Nephron progenitor cell (in vitro differentiated cells): ENCODE results near the gene TPM4.

Experiments used
- DNase-seq: peaks from one replicate; pipeline ENCODE4 v3.0.0; 2021
- H3K27ac Mint-ChIP-seq: 2 replicates; pipeline ENCODE4 v1.8.0; 2021; ENCODE audit warnings: mild to moderate bottlenecking, moderate library complexity, mixed read lengths
- H3K27me3 Mint-ChIP-seq: 2 replicates; pipeline ENCODE4 v1.8.0; 2021; ENCODE audit warnings: mild to moderate bottlenecking, low read depth, mixed read lengths; ENCODE audit not compliant: poor library complexity
- H3K36me3 Mint-ChIP-seq: 2 replicates; pipeline ENCODE4 v1.8.0; 2021; ENCODE audit warnings: low read depth, mixed read lengths
- H3K4me1 Mint-ChIP-seq: 2 replicates; pipeline ENCODE4 v1.8.0; 2021; ENCODE audit warnings: mixed read lengths
- H3K4me3 Mint-ChIP-seq: 2 replicates; pipeline ENCODE4 v1.8.0; 2021; ENCODE audit warnings: mild to moderate bottlenecking, moderate library complexity, mixed read lengths
- H3K9me3 Mint-ChIP-seq: 2 replicates; pipeline ENCODE4 v1.8.0; 2021; ENCODE audit warnings: mild to moderate bottlenecking, moderate library complexity, mixed read lengths
- CTCF ChIP-seq: fragments of 200-600 bp; sonication (generic); IDR thresholded peaks from 2 replicates; pipeline ENCODE4 v1.5.0; 2021; ENCODE audit warnings: antibody characterized with exemption

The TPM4 gene

GRCh38 chr19:16035601-16036297, 40.5 kb upstream of the TPM4 start:
- H3K27me3 Mint-ChIP-seq: peaks cover 8% of the 10 kb centered on the region

GRCh38 chr19:16036397-16036925, 39.8 kb upstream of the TPM4 start:
- H3K9me3 Mint-ChIP-seq: peaks cover 38% of the 10 kb centered on the region
- DNase-seq: no peak
- peaks cover 8% of the 10 kb centered on the region for H3K27me3 Mint-ChIP-seq
- no peak overlapping the region for H3K27ac Mint-ChIP-seq
- H3K4me3 Mint-ChIP-seq: no peak overlapping the region
- TF ChIP-seq CTCF: no peak
- H3K4me1 Mint-ChIP-seq: no peaks in the 10 kb centered on the region
- no peaks in the 10 kb centered on the region for H3K36me3 Mint-ChIP-seq

More at GRCh38 chr19:16035601-16036297, 40.5 kb upstream of the TPM4 start:
- Mint-ChIP-seq H3K27ac (no peak overlapping the region), H3K4me1 (no peaks in the 10 kb centered on the region), H3K4me3 (no peak overlapping the region), H3K36me3 (no peaks in the 10 kb centered on the region), H3K9me3 (peaks cover 42% of the 10 kb centered on the region)
- no peak for DNase-seq
- TF ChIP-seq CTCF: no peak

- H3K27ac Mint-ChIP-seq: no peak overlapping the region
- H3K9me3 Mint-ChIP-seq: peaks cover 35% of the 10 kb centered on the region
- H3K36me3 Mint-ChIP-seq: no peaks in the 10 kb centered on the region
- no peak for DNase-seq
- TF ChIP-seq CTCF: no peak
- H3K4me1 Mint-ChIP-seq: no peaks in the 10 kb centered on the region
- H3K4me3 Mint-ChIP-seq: no peak overlapping the region
- H3K27me3 Mint-ChIP-seq: peaks cover 13% of the 10 kb centered on the region
Measured at GRCh38 chr19:16036941-16037340, 39.4 kb upstream of the TPM4 start.

- no peaks in the 10 kb centered on the region for H3K36me3 Mint-ChIP-seq
- H3K4me1 Mint-ChIP-seq: no peaks in the 10 kb centered on the region
- no peak overlapping the region for H3K27ac Mint-ChIP-seq
- DNase-seq: no peak
- H3K9me3 Mint-ChIP-seq: peaks cover 29% of the 10 kb centered on the region
- H3K4me3 Mint-ChIP-seq: no peak overlapping the region
- H3K27me3 Mint-ChIP-seq: peaks cover 19% of the 10 kb centered on the region
- TF ChIP-seq CTCF: no peak
Measured at GRCh38 chr19:16037424-16038195, 38.7 kb upstream of the TPM4 start.

- Mint-ChIP-seq H3K4me1 (no peaks in the 10 kb centered on the region), H3K4me3 (no peak overlapping the region), H3K27me3 (peaks cover 26% of the 10 kb centered on the region), H3K9me3 (peaks cover 22% of the 10 kb centered on the region), H3K27ac (no peak overlapping the region), H3K36me3 (no peaks in the 10 kb centered on the region)
- DNase-seq: no peak
- no peak for TF ChIP-seq CTCF
Measured at GRCh38 chr19:16038196-16038695, 38.0 kb upstream of the TPM4 start.
